Measurements from ENCODE around the gene KAT6B. TPM values are rescaled to one million over a fixed set of nuclear protein-coding genes. Genes with fewer than 3 reads are reported as not detected.

KAT6B gene
- total RNA-seq, 2 experiments from 2014 or later = 36.7 to 47.2 TPM

- Mint-ChIP-seq H3K36me3 (peaks cover 13% of the 10 kb centered on the region), H3K27me3 (no peaks in the 10 kb centered on the region), H3K9me3 (no peaks in the 10 kb centered on the region), H3K27ac (peak overlapping the region; percentile 91), H3K4me3 (peak overlapping the region; percentile 94), H3K4me1 (peaks cover 41% of the 10 kb centered on the region)
- POLR2A ChIA-PET = no interaction called here
- no peak for ATAC-seq (ENCODE audit: low read depth)
- no peak for DNase-seq
Measured at GRCh38 chr10:74827694-74828093, 1.3 kb downstream of the KAT6B start.

GRCh38 chr10:74828946-74829345 lies 2.5 kb downstream of the KAT6B start:
- no peak for ATAC-seq (ENCODE audit: low read depth)
- DNase-seq = no peak
- Mint-ChIP-seq H3K27me3 (no peaks in the 10 kb centered on the region), H3K4me1 (peaks cover 36% of the 10 kb centered on the region), H3K4me3 (no peak overlapping the region), H3K27ac (no peak overlapping the region), H3K9me3 (no peaks in the 10 kb centered on the region), H3K36me3 (peaks cover 13% of the 10 kb centered on the region)
- POLR2A ChIA-PET = no interaction called here

DNA sequence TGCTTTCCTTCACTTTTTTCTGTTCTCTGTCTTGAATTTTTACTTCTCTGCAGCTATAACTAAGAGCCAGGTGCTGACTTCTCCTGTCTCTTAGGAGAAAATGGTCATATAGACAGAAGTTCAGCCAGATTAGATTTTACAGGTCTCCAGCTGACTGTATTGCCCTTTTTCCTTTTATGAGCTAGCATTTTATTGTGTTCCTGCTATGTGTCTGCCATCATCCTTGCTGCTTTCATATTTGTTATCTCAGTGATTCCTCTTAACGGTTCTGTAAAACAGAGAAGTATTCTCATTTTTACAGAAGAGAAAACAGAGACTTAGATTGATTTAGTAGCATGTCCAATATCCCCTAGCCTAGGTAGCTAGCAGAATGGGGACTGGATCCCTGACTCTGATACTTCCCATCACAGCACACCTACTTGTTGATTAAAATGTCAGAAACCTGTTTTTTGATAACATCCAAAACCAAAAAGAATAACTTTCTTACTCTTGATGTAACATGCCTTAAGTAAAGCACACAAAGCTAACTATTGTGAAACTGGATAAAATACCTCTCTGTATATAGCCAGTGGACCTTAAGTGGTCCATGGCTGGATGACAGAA lies 5.2 kb downstream of the KAT6B start:
- DNase-seq (no peak), ATAC-seq (ENCODE audit: low read depth) (no peak)
- Mint-ChIP-seq H3K27me3 (no peaks in the 10 kb centered on the region), H3K27ac (no peak overlapping the region), H3K9me3 (peaks cover 1% of the 10 kb centered on the region), H3K4me3 (no peak overlapping the region), H3K36me3 (peaks cover 24% of the 10 kb centered on the region), H3K4me1 (peaks cover 39% of the 10 kb centered on the region)
- POLR2A ChIA-PET = no interaction called here

DNA sequence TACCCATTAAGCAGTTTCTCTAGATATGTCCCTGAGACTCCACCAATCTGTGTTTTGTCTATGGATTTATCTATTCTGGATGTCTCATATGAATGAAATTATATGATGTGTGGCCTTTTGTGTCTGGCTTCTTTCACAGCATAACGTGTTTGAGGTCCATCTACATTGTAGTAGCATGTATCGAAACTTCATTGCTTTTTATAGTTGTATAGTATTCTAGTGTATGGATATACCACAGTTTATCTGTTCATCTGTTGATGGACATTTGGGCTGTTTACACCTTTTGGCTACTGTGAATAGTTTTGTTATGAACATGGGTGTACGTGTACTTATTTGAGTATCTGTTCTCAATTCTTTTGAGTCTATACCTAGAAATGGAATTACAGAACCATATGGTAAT lies 9.6 kb downstream of the KAT6B start:
- H3K9me3 Mint-ChIP-seq = peaks cover 1% of the 10 kb centered on the region
- H3K27ac Mint-ChIP-seq = no peak overlapping the region
- ATAC-seq (ENCODE audit: low read depth) (no peak), DNase-seq (no peak)
- H3K4me3 Mint-ChIP-seq = no peak overlapping the region
- POLR2A ChIA-PET = no interaction called here
- H3K27me3 Mint-ChIP-seq = no peaks in the 10 kb centered on the region
- H3K36me3 Mint-ChIP-seq = peaks cover 28% of the 10 kb centered on the region
- peaks cover 19% of the 10 kb centered on the region for H3K4me1 Mint-ChIP-seq

GRCh38 chr10:74836877-74837276 lies 10.5 kb downstream of the KAT6B start:
- Mint-ChIP-seq H3K27ac (no peak overlapping the region), H3K9me3 (peaks cover 1% of the 10 kb centered on the region), H3K36me3 (peaks cover 26% of the 10 kb centered on the region), H3K27me3 (no peaks in the 10 kb centered on the region), H3K4me3 (no peak overlapping the region), H3K4me1 (peaks cover 16% of the 10 kb centered on the region)
- DNase-seq (no peak), ATAC-seq (ENCODE audit: low read depth) (no peak)
- POLR2A ChIA-PET = no interaction called here

GRCh38 chr10:74837743-74838142 lies 11.3 kb downstream of the KAT6B start:
- H3K27me3 Mint-ChIP-seq = no peaks in the 10 kb centered on the region

DNA sequence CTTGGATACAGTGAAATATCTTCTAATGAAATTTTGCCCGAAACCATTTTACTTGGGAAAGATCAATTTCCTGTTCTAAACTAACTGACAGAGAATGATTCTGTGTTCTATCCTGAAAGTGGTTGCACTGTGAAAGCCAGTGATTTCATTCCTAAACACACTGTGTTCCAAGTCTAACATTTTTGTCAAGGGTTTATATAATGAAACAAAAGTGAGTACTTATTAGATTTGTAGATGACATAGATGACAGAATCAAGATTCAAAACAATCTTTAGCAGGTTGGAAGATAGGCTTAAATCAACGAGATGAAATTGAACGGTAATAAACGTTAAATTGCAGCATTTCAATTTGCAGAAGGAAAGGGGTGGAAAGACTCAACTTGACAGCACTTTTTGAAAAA lies 13.3 kb downstream of the KAT6B start:
- DNase-seq (no peak), ATAC-seq (ENCODE audit: low read depth) (no peak)
- no peak overlapping the region for H3K27ac Mint-ChIP-seq
- no peak overlapping the region for H3K4me3 Mint-ChIP-seq
- H3K4me1 Mint-ChIP-seq = peaks cover 11% of the 10 kb centered on the region
- no peaks in the 10 kb centered on the region for H3K27me3 Mint-ChIP-seq
- POLR2A ChIA-PET = interaction anchor here (0.7 kb wide), 1 partner anchor 248 kb away, joined by 5 read pairs; no protein-coding TSS in a partner anchor
- peaks cover 1% of the 10 kb centered on the region for H3K9me3 Mint-ChIP-seq
- H3K36me3 Mint-ChIP-seq = peaks cover 42% of the 10 kb centered on the region

More at GRCh38 chr10:74837743-74838142, 11.3 kb downstream of the KAT6B start:
- Mint-ChIP-seq H3K9me3 (peaks cover 1% of the 10 kb centered on the region), H3K36me3 (peaks cover 28% of the 10 kb centered on the region), H3K4me1 (peaks cover 16% of the 10 kb centered on the region), H3K4me3 (no peak overlapping the region), H3K27ac (no peak overlapping the region)
- ATAC-seq (ENCODE audit: low read depth) (no peak), DNase-seq (no peak)
- POLR2A ChIA-PET = no interaction called here

GRCh38 chr10:74841265-74841973 lies 15.0 kb downstream of the KAT6B start:
- Mint-ChIP-seq H3K4me3 (no peak overlapping the region), H3K27me3 (no peaks in the 10 kb centered on the region), H3K9me3 (no peaks in the 10 kb centered on the region), H3K36me3 (peaks cover 36% of the 10 kb centered on the region), H3K4me1 (peaks cover 4% of the 10 kb centered on the region), H3K27ac (no peak overlapping the region)
- DNase-seq (no peak), ATAC-seq (ENCODE audit: low read depth) (no peak)
- POLR2A ChIA-PET = no interaction called here

DNA sequence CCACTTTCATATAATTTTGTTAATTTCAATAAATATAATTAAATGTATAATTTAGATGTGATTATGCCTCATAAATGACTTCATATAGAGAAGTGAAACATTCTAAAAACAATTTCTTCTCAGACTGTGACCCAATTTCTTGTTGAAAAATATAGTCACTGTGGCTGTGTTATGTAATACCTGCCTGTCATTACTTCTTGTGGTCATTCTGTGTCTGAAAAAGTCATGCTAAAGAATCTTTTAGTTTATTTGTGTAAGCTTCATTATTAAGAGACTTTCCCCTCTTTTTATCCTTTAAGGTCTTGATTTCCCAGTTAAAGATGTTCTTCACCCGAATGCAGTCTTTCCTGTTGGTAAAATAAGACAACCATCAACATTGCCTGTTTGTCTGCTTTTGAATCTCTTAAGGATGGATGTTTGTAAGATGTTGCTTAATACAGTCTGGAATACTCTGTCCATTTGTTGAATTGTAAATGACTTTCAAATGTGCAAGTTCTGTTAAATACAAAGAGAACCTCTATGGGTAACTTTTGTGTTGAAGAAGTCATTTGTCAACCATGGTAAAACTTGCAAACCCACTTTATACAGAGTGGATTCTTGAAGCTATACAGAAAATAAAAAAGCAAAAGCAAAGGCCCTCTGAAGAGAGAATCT lies 16.0 kb downstream of the KAT6B start:
- DNase-seq = no peak
- H3K4me1 Mint-ChIP-seq = peaks cover 3% of the 10 kb centered on the region
- no peaks in the 10 kb centered on the region for H3K27me3 Mint-ChIP-seq
- POLR2A ChIA-PET = no interaction called here
- ATAC-seq (ENCODE audit: low read depth) = no peak
- no peaks in the 10 kb centered on the region for H3K9me3 Mint-ChIP-seq
- peaks cover 36% of the 10 kb centered on the region for H3K36me3 Mint-ChIP-seq
- H3K27ac Mint-ChIP-seq = no peak overlapping the region
- H3K4me3 Mint-ChIP-seq = no peak overlapping the region

- no peaks in the 10 kb centered on the region for H3K9me3 Mint-ChIP-seq
- H3K4me3 Mint-ChIP-seq = no peak overlapping the region
- H3K27me3 Mint-ChIP-seq = no peaks in the 10 kb centered on the region
- H3K4me1 Mint-ChIP-seq = peaks cover 4% of the 10 kb centered on the region
- no peak overlapping the region for H3K27ac Mint-ChIP-seq
- POLR2A ChIA-PET = no interaction called here
- ATAC-seq (ENCODE audit: low read depth) (no peak), DNase-seq (no peak)
- peaks cover 32% of the 10 kb centered on the region for H3K36me3 Mint-ChIP-seq
Measured at GRCh38 chr10:74846958-74847357, 20.6 kb downstream of the KAT6B start.

GRCh38 chr10:74851831-74852230 lies 25.4 kb downstream of the KAT6B start:
- Mint-ChIP-seq H3K27ac (no peak overlapping the region), H3K4me3 (no peak overlapping the region)
- POLR2A ChIA-PET = no interaction called here

DNA sequence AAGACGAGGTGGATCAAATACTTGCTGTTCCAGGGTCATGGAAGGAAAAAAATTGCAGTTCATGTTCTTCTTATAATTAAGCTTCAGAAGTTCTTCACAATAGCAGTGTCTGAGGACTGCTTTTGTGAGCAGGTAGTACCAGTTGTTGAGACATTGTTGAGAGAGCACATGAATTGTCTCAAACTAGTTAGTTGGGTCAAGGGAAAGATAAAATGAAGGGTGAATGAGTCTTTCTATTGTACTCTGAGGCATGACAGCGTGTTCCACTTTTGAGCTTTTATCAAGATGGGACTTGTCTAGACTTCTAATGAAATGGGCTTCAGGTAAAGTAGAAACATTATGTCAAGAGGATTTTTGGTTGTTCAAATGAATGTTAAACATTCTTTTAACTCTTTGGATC lies 26.0 kb downstream of the KAT6B start:
- DNase-seq = no peak
- Mint-ChIP-seq H3K27ac (no peak overlapping the region), H3K36me3 (peaks cover 29% of the 10 kb centered on the region), H3K4me3 (no peak overlapping the region), H3K4me1 (peaks cover 19% of the 10 kb centered on the region), H3K9me3 (peaks cover 2% of the 10 kb centered on the region), H3K27me3 (no peaks in the 10 kb centered on the region)
- POLR2A ChIA-PET = no interaction called here
- ATAC-seq (ENCODE audit: low read depth) = no peak

More at GRCh38 chr10:74851831-74852230, 25.4 kb downstream of the KAT6B start:
- DNase-seq (no peak), ATAC-seq (ENCODE audit: low read depth) (no peak)
- Mint-ChIP-seq H3K27me3 (no peaks in the 10 kb centered on the region), H3K4me1 (peaks cover 19% of the 10 kb centered on the region), H3K9me3 (no peaks in the 10 kb centered on the region), H3K36me3 (peaks cover 26% of the 10 kb centered on the region)

- H3K27ac Mint-ChIP-seq = peak overlapping the region; percentile 53
- no peaks in the 10 kb centered on the region for H3K27me3 Mint-ChIP-seq
- peaks cover 19% of the 10 kb centered on the region for H3K4me1 Mint-ChIP-seq
- peaks cover 2% of the 10 kb centered on the region for H3K9me3 Mint-ChIP-seq
- POLR2A ChIA-PET = no interaction called here
- ATAC-seq (ENCODE audit: low read depth) = peak; percentile 44
- peak overlapping the region; percentile 23 for H3K4me3 Mint-ChIP-seq
- peaks cover 23% of the 10 kb centered on the region for H3K36me3 Mint-ChIP-seq
- no peak for DNase-seq
Measured at GRCh38 chr10:74854610-74855009, 28.2 kb downstream of the KAT6B start.

- peak overlapping the region; percentile 53 for H3K27ac Mint-ChIP-seq
- peaks cover 19% of the 10 kb centered on the region for H3K4me1 Mint-ChIP-seq
- ATAC-seq (ENCODE audit: low read depth) (peak; percentile 78), DNase-seq (no peak)
- POLR2A ChIA-PET = no interaction called here
- H3K9me3 Mint-ChIP-seq = peaks cover 2% of the 10 kb centered on the region
- peaks cover 23% of the 10 kb centered on the region for H3K36me3 Mint-ChIP-seq
- no peaks in the 10 kb centered on the region for H3K27me3 Mint-ChIP-seq
- H3K4me3 Mint-ChIP-seq = peak overlapping the region; percentile 23
Measured at GRCh38 chr10:74855027-74855426, 28.6 kb downstream of the KAT6B start.
